H1 (cell line): ENCODE measurements around the gene SLC28A1.

Source experiments
- BCL11A ChIP-seq, 2 experiments: IDR thresholded peaks; one replicate each; pipeline ENCODE4 v1.6.1; 2011; ENCODE audit warnings: low read depth in 2 of 2, low read length in 2 of 2, mild to moderate bottlenecking in 2 of 2
- CEBPB ChIP-seq: IDR thresholded peaks from 2 replicates; pipeline ENCODE4 v1.6.1; 2012; ENCODE audit warnings: low read depth, low read length
- CHD1 ChIP-seq: IDR thresholded peaks from 2 replicates; pipeline ENCODE4 v1.6.1; 2012; ENCODE audit warnings: low read depth, low read length, improper control_type of control experiment
- EP300 ChIP-seq, 2 experiments: IDR thresholded peaks; 1 replicate in 1 of 2; 2 replicates in 1 of 2; pipeline ENCODE4 v1.6.1; 2011 to 2012; ENCODE audit warnings: low read depth in 2 of 2, low read length in 2 of 2, mild to moderate bottlenecking in 2 of 2, borderline replicate concordance in 1 of 2, inconsistent platforms in 1 of 2, moderate library complexity in 1 of 2
- EZH2 ChIP-seq: fragments of 200-600 bp; sonication (generic); IDR thresholded peaks from 2 replicates; pipeline ENCODE4 v1.7.1; 2012; ENCODE audit warnings: low read depth, mild to moderate bottlenecking, moderate library complexity, low read length, inconsistent platforms; ENCODE audit not compliant: severe bottlenecking
- JUND ChIP-seq: IDR thresholded peaks from 2 replicates; pipeline ENCODE4 v1.6.1; 2011; ENCODE audit warnings: mild to moderate bottlenecking, improper control_type of control experiment, low read length
- POLR2A ChIP-seq, 2 experiments: IDR thresholded peaks; 1 replicate in 1 of 2; 2 replicates in 1 of 2; pipeline ENCODE4 v1.6.1; 2011; ENCODE audit warnings: low read depth in 2 of 2, low read length in 2 of 2, mild to moderate bottlenecking in 2 of 2; ENCODE audit errors: control extremely low read depth in 1 of 2
- POLR2AphosphoS5 ChIP-seq: IDR thresholded peaks from 2 replicates; pipeline ENCODE4 v1.6.1; 2011; ENCODE audit warnings: low read depth, low read length
- SP1 ChIP-seq: IDR thresholded peaks from 2 replicates; pipeline ENCODE4 v1.6.1; 2011; ENCODE audit warnings: low read depth, low read length
- TAF1 ChIP-seq: IDR thresholded peaks from 2 replicates; pipeline ENCODE4 v1.6.1; 2011; ENCODE audit warnings: mild to moderate bottlenecking, low read depth, low read length
- TAF7 ChIP-seq: optimal IDR thresholded peaks from 2 replicates; pipeline ENCODE3; 2011; ENCODE audit warnings: low read depth, mild to moderate bottlenecking, inconsistent platforms, low read length, moderate library complexity, borderline replicate concordance
- TBP ChIP-seq: IDR thresholded peaks from 2 replicates; pipeline ENCODE4 v1.6.1; 2011; ENCODE audit warnings: low read depth, low read length, improper control_type of control experiment
- TF ChIP-seq, protein P1 (sequence below), 3 experiments: IDR thresholded peaks; 1 replicate in 2 of 3; 2 replicates in 1 of 3; pipeline versions ENCODE4 v1.5.1 to v1.6.1; 2011; ENCODE audit warnings: low read length in 3 of 3, mild to moderate bottlenecking in 3 of 3, inconsistent platforms in 2 of 3, low read depth in 1 of 3, moderate library complexity in 1 of 3; ENCODE audit not compliant: insufficient read depth in 1 of 3; ENCODE audit errors: control extremely low read depth in 1 of 3
- TF ChIP-seq, protein P2 (sequence below): IDR thresholded peaks from 2 replicates; pipeline ENCODE4 v1.6.1; 2012; ENCODE audit warnings: inconsistent platforms

DNA sequence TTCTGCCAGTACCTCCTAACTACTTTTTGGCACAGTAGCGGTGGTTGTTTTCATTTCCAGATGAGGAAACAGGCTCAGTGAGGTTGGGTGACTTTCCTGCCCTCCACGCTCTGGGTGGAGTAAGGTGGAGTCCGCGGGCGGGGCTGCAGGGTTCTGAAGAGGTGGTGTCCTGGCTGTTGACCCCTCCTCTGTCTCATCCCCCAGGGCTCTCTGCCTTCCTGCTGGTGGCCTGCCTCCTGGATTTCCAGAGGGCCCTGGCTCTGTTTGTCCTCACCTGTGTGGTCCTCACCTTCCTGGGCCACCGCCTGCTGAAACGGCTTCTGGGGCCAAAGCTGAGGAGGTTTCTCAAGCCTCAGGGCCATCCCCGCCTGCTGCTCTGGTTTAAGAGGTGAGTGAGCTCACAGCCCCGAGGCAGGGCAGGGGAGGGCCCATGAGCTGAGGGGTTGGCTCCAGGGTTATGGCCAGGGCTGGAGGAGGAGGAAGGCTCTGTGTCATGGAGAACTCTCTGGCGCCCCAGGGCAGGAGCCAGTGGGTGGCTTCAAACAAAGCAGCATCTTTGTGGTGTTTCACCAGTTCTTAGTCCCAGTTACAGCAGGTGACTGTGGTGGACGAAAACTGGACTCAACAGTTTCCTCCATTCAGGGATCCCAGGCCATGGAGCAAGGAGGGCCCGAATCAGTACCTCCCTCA, 10.4 kb downstream of the SLC28A1 start:
- TF ChIP-seq POLR2A (IDR thresholded peaks at IDR 0.05; ENCODE audit: control extremely low read depth in 1 of 2, low read depth in 2 of 2, low read length in 2 of 2) (no peak), POLR2AphosphoS5 (no peak), TAF1 (no peak), BCL11A (IDR thresholded peaks at IDR 0.05; ENCODE audit: low read depth in 2 of 2, low read length in 2 of 2) (no peak), EZH2 (no peak), SP1 (no peak), EP300 (IDR thresholded peaks at IDR 0.05; ENCODE audit: borderline replicate concordance in 1 of 2, low read depth in 2 of 2, low read length in 2 of 2) (no peak), JUND (no peak), CEBPB (no peak), TBP (no peak), CHD1 (no peak), TAF7 (no peak)
- TF ChIP-seq, protein P1, sequence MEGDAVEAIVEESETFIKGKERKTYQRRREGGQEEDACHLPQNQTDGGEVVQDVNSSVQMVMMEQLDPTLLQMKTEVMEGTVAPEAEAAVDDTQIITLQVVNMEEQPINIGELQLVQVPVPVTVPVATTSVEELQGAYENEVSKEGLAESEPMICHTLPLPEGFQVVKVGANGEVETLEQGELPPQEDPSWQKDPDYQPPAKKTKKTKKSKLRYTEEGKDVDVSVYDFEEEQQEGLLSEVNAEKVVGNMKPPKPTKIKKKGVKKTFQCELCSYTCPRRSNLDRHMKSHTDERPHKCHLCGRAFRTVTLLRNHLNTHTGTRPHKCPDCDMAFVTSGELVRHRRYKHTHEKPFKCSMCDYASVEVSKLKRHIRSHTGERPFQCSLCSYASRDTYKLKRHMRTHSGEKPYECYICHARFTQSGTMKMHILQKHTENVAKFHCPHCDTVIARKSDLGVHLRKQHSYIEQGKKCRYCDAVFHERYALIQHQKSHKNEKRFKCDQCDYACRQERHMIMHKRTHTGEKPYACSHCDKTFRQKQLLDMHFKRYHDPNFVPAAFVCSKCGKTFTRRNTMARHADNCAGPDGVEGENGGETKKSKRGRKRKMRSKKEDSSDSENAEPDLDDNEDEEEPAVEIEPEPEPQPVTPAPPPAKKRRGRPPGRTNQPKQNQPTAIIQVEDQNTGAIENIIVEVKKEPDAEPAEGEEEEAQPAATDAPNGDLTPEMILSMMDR (IDR thresholded peaks at IDR 0.05; ENCODE audit: control extremely low read depth in 1 of 3, insufficient read depth in 1 of 3, low read depth in 1 of 3, low read length in 3 of 3): no peak
- TF ChIP-seq, protein P2, sequence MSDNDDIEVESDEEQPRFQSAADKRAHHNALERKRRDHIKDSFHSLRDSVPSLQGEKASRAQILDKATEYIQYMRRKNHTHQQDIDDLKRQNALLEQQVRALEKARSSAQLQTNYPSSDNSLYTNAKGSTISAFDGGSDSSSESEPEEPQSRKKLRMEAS: no peak
